ENCODE measurements around the gene HOXA6. TPM values are rescaled to one million over a fixed set of nuclear protein-coding genes. Genes with fewer than 3 reads are reported as not detected.

Gene HOXA6
- total and polyA plus RNA-seq, 2 donors (not counting 1 experiment from before 2014, with no cell fraction given), result 0.18 to 0.49 TPM

DNA sequence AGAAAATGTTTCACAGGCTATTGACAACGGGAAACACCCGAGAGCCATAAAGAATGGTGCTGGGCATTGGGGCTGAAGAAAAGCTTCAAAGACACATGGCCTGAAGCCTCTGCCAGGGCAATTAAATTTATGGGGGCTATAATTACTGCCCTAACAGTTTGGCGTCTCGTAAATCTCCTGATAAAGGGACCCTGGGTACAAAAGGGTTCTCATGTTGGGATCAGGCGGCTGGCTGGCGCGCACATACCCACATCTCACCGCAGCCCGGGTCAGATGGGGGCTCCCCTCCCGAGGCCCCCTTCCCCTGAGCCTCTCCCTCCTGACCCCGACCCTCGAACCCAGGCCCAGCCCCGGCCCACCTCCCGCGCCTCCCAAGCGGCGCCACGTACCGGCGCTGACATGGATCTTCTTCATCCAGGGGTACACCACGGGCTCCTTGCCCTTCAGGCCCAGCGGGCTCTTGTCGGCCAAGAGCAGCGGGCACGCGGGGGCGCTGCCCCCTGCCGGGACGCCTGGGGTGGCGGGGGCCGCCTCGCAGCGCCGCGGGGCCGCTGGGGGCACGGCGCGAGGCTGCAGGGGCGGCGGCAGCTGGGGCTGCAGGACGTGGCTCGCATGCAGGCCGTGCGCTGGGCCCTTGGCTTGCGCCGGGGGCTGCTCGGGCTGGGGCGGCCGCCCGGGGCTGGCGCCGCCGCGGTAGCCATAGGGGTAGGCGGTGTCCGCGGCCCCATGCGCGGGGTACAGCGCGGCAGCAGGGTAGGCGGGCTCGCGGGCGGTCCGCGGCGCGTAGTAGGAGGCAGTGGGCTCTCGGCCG lies 17.6 kb downstream of the HOXA6 start:
- DNase-seq (no peak), ATAC-seq (ENCODE audit: low read depth) (peak; percentile 37)
- Histone ChIP-seq H3K36me3 (replicated peaks in 1 of 2; ENCODE audit: control extremely low read depth in 1 of 2, control insufficient read depth in 1 of 2, extremely low read depth in 1 of 2, insufficient read depth in 2 of 2, low read length in 1 of 2) (no peaks in the 10 kb centered on the region), H3K9me3 (ENCODE audit: control extremely low read depth in 1 of 3, control insufficient read depth in 2 of 3, insufficient read depth in 1 of 3, low read length in 2 of 3) (peaks cover 0 to 13% (median 0%) of the 10 kb centered on the region in 3 donors), H3K27me3 (replicated peaks in 1 of 4; ENCODE audit: control extremely low read depth in 1 of 4, control insufficient read depth in 3 of 4, insufficient read depth in 4 of 4, low read length in 3 of 4) (peaks cover 0 to 16% (median 5%) of the 10 kb centered on the region in 4 experiments), H3K27ac (ENCODE audit: low read length in 2 of 2) (no peak overlapping the region), H3K4me3 (ENCODE audit: control extremely low read depth in 1 of 5, extremely low read depth in 1 of 5, insufficient read depth in 1 of 5, low read depth in 2 of 5, low read length in 4 of 5) (peak overlapping the region in 3 of 5 experiments; percentile 58 to 72 (median 67)), H3K9ac (ENCODE audit: low read length) (peak overlapping the region; percentile 71), H2AFZ (ENCODE audit: insufficient read depth, low read depth, low read length, poor library complexity, severe bottlenecking) (peak overlapping the region; percentile 83), H3K79me2 (ENCODE audit: control insufficient read depth, insufficient read depth, low read length) (no peaks in the 10 kb centered on the region), H4K20me1 (ENCODE audit: control insufficient read depth, insufficient read depth, low read length, poor library complexity, severe bottlenecking) (no peaks in the 10 kb centered on the region), H3K4me1 (ENCODE audit: control insufficient read depth in 2 of 2, insufficient read depth in 2 of 2, low read length in 2 of 2) (no peaks in the 10 kb centered on the region), H3K4me2 (replicated peaks; ENCODE audit: low read depth, low read length, poor library complexity, severe bottlenecking) (peak overlapping the region; percentile 74)
- Mint-ChIP-seq H3K27me3 (peaks cover 65% of the 10 kb centered on the region), H3K4me1 (no peaks in the 10 kb centered on the region), H3K9me3 (ENCODE audit: insufficient read depth) (peaks cover 2% of the 10 kb centered on the region), H3K4me3 (peak overlapping the region; percentile 34), H3K27ac (no peak overlapping the region)
- intact Hi-C loops (cut with micrococcal nuclease), result loop anchor here (1.0 kb wide), 1 partner anchor 266 kb away; the partner anchor contains the start of gene SKAP2
- POLR2A ChIA-PET, result no interaction called here
- TF ChIP-seq EZH2 (IDR thresholded peaks at IDR 0.05; ENCODE audit: borderline replicate concordance, insufficient read depth, low read depth, low read length, poor library complexity, severe bottlenecking), result no peak
- TF ChIP-seq, protein P1, sequence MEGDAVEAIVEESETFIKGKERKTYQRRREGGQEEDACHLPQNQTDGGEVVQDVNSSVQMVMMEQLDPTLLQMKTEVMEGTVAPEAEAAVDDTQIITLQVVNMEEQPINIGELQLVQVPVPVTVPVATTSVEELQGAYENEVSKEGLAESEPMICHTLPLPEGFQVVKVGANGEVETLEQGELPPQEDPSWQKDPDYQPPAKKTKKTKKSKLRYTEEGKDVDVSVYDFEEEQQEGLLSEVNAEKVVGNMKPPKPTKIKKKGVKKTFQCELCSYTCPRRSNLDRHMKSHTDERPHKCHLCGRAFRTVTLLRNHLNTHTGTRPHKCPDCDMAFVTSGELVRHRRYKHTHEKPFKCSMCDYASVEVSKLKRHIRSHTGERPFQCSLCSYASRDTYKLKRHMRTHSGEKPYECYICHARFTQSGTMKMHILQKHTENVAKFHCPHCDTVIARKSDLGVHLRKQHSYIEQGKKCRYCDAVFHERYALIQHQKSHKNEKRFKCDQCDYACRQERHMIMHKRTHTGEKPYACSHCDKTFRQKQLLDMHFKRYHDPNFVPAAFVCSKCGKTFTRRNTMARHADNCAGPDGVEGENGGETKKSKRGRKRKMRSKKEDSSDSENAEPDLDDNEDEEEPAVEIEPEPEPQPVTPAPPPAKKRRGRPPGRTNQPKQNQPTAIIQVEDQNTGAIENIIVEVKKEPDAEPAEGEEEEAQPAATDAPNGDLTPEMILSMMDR (IDR thresholded peaks at IDR 0.05), result no peak
- 61% methylated on average over 69 of the region's 72 CpGs for WGBS (ENCODE audit: insufficient coverage)
- CTCF ChIA-PET, result interaction anchor here (1.1 kb wide), 1 partner anchor 31 kb away, joined by 5 read pairs; no protein-coding TSS in a partner anchor

All from B cell (primary cell).